DMS79 treated with DMSO at 0.1 percent for 48 hours (cell line): ENCODE measurements around the gene ARMC8.

Source experiments
- DNase-seq: peaks from one replicate; lab custom pipeline; 2025; lab: John Stamatoyannopoulos, UW

Gene ARMC8

DNA sequence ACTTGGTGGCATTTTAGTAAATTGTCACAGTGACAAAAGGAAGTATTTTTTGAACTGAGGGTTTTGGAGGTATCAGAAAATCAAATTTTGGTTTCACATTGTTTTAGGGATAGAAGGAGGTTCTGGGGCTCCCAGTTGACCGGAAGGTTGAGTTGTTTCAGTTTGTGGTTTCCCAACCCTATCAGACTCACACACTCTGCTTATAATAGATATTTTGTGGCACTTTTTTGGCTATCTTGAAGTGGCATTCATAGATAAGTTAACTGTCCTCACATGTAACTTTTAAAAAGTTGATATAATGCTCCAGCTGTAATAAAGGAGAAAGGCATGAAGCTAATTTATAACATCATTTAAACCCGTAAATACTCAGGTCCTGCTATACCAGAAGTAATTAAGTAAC is 12.8 kb downstream of the ARMC8 start:
- DNase-seq: no peak

DNA sequence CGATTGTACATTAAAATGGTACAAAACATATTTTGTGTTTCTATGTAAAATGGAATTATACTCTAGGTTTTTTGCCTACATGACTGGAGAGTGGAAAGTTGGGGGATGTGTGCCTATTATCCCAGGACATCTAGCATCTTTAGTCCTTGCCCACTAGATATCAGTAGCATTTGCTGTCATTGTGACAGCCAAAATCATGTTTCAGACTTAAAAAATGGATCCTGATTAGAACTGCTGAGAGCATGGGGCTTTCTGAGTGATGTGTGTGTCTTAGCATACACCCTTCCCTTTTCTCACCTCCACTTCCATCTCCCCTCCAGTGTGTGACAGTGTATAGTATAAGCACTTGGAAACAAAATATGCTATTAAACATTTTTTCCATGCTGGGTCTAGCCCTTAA is 13.3 kb downstream of the ARMC8 start:
- no peak for DNase-seq

DNA sequence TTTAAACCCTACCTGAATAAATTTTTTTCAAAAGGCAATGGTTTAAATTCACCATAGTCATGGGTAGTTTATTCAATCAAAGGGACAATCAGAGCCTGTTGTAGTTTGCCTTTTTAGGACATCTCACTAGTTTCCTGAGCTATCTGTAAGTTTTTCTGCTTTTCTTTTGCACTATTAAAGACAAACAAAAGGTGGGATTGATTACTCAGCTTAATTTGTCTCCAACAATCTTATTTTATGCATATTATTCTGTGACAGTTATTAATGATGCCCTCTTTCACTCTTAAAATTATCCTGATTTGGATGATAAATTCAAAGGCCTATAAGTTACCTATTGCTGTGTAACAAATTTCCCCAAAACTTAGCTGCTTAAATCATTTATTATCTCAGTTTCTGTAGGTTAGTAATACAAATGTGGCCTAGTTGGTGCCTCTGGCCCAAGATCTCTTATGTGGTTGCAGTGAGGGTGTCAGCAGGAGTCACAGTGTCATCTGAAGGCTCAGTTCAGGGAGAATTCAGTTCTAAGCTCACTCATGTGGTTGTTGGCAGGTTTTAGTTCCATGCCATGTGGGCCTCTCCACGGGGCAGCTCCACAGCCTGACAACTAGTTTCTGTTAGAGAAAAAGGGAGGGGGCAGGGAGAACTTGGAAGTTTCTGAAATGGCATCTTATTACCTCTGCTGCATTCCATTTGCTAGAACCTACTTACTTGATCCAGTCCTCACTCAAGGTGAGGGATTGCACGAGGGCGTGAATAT is 16.0 kb downstream of the ARMC8 start:
- no peak for DNase-seq

DNA sequence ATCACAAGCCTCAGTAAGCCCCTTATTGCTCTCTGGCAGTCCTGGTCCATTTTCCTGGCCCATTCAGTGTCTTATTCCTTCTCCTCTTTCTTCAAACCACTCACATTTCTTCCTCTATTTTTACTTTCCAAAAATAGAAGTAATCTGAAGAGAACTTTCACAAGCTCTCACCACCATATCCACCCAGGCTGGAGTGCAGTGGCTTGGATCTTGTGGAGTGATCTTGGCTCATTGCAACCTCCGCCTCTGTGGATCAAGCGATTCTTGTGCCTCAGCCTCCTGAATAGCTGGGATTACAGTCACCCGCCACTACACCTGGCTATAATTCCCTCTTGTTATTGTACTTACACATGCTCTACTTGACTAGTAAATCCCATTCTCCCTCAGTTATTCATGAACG is 16.8 kb downstream of the ARMC8 start:
- DNase-seq: no peak

DNA sequence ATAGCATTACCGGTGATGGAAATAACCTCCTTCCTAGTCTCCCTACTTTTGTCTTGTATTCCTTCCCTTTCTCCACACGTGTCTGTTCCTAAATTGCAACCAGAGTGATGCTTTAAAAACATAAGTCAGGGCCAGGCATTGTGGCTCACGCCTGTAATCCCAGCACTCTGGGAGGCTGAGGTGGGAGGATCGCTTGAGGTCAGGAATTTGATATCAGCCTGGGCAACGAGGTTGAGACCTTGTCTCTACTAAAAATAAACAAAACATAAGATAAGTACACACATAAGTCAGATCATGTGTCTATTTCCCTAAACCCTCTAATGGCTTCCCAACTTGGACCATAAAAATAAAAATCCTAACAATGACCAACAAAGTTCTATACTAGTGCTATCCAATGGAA is 18.4 kb downstream of the ARMC8 start:
- no peak for DNase-seq

DNA sequence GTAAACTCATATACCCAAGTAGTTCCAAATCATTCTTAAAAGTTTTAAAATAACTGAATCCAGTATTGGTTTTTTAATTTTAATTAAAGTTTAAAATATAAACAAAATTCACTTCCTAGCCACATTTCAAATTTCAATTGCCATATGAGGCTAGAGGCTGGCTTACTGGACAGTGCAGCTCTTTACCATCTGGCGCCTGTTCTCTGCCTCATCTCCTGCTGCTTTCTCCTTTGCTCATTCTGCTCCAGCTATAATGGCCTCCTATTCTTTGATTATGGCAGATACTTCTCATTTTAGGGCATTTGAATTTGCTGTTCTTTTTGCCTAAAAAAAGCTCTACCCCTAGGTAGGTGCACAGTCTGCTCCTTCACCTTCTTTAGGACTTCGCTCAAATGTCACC is 19.1 kb downstream of the ARMC8 start:
- DNase-seq: no peak

DNA sequence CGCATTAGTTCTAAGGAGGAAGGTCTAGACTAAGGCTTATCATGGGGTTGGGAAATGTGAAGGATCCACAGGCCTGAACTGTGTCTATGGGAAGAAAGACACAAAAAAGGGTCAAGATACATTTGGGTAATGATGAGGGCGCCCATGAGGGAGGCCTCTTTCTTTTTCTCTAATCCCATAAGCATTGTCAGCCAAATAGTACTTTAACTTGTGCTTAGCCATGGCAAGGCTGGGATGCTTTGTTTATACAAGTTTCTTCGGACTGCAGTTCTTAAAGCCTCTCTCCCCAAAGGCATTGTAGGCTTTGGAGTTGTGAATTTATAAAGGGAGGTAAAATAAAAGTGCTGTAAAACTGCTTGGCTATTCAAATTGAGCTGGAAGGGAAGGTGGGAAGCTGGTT is 23.4 kb downstream of the ARMC8 start:
- no peak for DNase-seq

DNA sequence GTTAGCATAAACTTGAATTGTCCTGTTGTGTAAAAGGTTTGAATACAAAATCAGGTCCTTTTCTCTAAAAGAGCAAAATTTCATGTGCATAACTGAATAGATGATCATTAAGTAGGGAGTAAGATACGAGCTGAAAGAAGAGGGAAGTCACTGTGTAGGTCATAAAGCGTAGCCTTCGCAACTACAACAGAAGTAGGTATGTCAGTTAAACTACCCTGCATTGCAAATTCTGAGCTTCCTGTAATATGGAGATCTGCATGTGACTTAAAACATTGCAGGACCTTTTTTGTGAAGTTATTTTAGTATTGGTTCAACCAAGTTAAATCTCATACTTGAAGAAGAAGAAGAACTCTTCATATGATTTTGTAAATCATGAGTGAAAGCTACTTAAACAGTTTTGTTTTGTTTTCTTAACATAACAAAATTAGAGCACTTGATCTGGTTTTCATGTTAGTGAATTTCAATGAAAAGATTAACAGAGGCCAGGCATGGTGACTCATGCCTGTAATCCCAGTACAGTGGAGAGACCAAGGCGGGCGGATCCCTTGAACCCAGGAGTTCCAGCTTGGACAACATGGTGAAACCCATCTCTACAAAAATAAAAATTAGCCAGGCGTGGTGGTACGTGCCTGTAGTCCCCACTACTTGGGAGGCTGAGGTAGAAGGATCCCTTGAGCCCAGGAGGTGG is 26.4 kb downstream of the ARMC8 start:
- DNase-seq: no peak

DNA sequence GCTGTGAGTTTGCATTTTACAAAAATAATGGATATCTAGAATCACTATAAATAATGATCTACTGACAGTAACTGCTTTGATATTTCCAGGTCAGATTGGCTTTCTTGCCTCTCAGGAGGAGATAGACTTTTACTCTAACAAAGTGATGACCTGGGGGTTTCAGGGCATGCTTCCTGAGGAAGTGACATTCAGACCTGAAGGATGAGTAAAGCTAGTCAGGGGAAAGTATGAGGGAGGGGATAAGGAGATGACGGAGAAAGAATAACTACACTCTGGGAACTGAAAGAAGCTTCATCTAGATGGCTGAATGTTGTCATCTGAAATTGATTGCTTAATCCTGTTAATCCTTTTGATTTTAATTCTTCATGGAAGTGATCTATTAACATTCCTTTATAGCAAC is 32.2 kb downstream of the ARMC8 start:
- no peak for DNase-seq

DNA sequence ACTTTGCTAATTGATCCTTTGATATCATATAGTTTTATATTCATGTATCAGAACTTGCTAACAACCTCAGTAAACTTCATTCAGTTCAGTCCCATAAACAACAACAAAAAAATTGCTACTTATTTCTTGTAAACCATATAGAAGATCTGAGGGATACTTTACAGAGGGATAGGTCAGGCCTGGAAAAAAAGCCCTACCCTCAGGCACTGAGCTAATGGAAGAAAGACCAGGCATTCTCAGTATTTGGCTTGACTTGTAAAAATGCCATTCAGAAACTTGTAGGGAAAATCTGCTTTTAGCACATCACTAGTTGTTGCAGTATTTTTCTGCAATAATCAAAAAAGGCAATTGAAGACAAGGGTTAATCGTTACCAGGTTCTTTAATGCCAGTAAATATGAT is 33.1 kb downstream of the ARMC8 start:
- DNase-seq: no peak

DNA sequence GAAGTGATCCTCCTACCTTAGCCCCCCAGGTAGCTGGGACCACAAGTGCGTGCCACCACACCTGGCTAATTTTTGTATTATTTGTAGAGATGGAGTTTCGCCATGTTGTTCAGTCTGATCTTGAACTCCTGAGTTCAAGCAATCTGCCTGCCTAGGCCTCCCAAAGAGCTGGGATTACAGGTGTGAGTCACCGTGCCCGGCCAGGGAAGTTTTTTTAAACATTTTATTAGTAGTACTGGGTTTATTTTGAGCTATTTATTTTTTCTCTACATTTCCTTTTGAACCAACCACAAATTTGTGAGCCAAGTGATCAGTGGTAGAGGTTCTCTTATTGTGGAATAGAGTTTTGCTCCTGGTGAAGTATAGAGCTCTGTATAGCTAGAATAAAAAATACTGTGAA is 33.7 kb downstream of the ARMC8 start:
- DNase-seq: no peak

DNA sequence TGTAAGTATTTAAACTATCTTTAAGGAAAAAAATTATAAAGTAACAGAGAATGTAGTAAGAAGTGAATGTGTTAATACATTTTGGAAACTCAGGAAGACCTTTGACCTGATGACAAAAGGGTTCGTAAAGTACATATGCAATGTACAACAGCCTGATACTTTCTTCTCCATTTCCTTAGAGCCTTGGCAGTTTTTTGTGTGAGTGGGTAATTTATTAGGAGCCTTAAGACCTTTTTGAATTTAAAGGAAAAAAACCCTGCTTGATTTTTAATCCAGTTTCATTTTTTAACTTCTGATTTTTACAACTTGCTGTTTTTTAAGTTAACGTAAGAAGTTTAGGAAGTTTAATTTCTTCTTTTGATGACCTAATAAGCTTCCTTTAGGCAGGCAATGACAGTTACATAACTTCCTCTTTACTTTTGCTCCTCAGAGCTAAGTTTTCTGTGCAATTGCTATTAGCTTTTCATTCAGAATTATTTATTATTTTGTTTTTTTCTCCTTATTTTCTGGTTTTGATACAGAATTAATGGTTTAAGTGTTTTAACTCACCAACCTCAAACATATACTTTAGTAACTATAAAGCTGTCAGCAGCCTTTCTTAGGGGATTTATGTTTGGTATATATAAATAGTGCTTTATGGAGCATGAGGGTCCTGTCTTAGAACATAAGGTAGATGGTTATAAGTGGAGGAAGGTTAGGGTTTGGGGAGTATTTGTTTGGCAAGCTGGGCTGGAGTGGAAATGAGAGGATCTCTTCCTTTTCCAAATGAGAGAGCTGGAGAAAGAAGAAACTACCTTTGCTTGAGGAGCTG is 35.2 kb downstream of the ARMC8 start:
- DNase-seq: no peak

DNA sequence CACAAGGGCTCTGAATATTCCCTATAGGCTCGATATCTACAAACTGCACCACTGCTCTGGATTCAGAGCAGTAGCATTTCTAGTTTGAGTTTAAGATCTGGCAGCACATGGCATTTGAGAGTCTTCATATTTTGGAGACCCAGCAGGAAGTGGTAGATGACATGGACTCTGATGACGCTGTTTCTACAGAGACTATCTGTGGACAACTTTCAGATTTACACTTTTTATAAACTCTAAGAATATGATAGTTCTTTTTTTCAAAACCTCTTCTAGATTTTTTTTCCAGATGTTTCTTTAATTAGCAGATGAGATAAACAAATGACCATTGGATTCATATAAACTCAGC is 35.8 kb downstream of the ARMC8 start:
- no peak for DNase-seq

DNA sequence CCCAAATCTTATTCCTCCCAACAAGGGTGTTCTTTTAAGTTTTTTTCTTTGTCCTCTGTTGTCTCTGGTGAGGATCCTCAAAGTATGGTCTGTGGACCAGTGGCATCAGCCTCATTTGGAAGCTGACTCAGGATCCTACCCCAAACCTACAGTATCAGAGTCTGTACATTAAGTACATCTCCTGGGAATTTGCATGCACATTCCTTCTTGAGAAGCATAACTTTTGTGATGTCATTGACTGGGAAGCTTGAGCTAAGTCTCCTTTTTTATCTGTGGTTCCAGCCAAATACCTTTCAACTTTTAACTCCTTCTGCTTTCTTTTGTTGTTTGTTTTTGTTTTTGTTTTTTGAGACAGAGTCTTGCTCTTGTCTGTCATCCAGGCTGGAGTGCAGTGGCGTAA is 40.5 kb downstream of the ARMC8 start:
- DNase-seq: no peak

DNA sequence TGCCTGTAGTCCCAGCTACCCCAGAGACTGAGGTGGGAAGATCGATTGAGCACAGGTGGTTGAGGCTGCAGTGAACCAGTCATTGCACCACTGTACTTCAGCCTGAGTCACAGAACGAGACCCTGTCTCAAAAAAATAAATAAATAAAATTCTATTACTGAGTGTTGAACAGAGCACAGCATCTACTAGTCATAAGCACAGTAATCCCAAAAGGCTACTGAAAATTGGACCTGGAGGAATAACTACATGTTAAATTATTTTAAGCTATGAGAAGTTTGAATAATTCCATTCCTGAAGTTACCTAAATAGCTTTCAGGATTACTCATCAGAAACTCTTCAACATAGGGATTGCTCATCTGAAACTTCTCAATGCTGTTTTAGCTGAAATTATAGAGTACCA is 43.4 kb downstream of the ARMC8 start:
- no peak for DNase-seq

DNA sequence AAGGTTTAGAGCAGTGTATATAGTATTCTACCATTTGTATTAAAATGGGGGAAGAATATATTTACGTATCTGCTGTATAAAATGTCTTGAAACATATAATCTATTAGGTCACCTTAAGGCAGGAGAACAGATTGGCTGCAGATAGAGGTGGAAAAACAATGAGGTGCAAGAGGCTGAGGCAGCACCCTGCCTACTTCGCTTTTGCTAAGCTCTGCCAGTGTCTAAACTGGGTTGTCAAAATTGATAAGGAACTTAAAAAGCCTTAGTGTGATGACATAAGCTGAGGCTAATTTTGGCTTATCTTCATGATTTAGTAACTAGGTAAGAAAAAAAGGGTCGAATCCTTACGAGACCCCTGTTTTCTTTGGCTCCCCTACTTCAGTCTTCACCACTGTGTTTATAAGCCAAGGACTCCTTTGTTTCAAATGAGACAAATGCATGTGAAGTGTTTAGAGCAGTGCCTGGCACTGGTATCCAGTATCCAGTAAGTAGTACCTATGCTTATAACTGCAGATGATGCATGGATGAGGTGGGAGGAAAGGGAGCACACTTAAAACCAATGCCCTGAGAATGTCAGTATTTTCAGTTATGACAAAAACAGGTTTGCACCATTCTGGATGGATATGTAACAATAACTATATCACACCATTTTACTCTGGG is 45.7 kb downstream of the ARMC8 start:
- DNase-seq: no peak

DNA sequence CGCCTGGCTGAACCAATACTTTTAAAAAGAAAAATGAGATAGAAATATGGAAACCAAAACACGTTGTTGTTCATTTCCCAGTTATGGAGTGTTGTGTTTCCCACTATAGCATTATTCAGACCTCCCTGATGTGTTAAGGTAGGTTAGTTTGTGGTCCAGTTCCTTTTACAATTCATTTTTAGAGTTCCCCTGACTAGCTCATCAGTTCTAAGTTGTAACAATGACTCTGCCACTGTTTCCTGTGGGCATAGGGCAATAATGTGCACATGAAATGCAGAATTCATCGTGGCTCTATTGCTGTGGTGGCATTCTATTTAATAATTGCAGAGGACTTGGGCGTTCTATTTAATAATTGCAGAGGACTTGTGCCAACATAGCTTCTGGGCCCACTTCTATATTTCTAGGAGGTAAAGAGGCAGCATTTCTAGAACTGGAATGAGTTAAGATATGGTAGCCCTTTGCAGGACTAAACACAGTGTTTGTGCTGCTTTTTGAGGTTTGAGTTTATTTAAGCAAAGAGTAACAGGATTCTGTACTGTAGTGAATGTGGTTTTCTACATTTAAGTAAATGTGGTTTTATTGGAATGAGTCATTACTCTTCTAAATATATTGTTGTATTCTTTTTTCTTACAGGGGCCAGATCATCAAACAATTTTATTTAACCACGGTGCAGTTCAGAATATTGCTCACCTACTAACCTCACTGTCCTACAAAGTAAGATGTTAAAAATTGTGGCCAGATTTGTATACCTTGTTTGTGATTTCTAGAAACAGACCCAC is 47.5 kb downstream of the ARMC8 start:
- DNase-seq: no peak

DNA sequence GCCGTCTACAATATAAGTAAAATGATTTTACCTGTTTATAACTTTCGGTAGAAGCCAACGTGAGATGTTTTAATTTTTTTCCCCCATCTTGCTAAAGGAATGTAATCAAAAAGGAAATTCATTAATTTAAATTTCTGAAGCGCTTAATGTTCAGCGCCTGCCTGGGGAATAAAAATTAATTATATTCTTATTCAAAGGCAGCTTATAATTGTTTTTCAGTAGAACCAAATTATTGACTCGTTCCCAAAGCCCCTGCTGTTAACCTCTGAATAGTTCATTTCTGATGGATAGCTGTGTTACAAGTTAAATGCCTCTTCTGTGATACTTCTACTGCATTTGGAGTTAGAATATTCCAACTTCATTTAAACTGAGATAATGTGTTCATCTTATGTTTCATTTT is 51.6 kb downstream of the ARMC8 start:
- no peak for DNase-seq

DNA sequence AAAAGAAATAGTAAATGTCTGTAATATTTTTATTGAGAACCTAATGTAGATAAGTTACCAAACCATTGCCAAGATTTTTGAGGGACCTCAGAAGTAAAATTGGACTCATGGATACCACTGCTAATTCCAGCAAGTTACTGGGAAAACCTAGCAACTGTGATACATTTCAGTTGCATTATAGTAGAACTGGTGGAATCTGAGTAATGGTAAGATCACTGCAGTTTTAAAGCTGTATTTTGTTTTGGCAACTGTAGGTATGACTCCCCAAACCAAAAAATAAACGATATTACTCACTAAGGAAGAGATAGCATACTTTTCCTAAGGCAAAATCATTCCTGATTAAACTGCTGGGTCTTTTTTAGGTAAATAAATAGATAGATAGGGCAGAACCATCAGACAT is 54.0 kb downstream of the ARMC8 start:
- DNase-seq: no peak

DNA sequence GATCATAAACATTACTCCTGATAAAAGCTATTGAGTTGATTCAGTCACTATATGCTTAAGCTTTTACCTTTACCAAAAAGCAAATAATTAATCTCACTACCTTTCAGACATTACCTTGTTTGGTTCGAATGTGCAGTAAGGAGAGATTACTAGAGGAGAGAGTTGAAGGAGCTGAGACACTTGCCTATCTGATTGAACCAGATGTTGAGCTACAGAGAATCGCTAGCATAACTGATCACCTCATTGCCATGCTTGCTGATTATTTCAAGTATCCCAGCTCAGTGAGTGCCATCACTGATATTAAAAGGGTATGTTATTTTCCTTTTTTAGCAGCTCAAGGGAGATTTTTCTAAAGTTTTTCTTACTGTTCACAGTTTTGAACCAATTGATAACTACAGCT is 54.6 kb downstream of the ARMC8 start:
- DNase-seq: no peak

DNA sequence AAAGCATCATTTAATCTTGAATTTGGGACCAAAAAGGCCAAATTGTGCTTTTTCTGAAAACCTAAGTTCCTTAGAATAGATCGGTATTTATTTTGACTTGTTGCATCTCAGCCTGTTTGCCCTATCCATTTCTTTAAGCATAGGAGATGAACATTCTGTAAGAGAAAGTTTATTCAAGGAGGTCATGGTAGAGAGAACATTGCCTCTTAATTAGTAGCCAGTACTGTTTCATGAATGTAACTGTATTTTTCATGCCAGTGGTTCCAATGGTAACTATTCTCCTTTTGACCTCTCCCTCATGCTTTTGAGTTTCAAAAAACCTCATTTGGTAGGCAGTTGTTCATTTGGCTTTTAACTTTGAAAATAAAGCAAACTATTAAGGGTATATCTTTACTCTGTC is 55.4 kb downstream of the ARMC8 start:
- no peak for DNase-seq

DNA sequence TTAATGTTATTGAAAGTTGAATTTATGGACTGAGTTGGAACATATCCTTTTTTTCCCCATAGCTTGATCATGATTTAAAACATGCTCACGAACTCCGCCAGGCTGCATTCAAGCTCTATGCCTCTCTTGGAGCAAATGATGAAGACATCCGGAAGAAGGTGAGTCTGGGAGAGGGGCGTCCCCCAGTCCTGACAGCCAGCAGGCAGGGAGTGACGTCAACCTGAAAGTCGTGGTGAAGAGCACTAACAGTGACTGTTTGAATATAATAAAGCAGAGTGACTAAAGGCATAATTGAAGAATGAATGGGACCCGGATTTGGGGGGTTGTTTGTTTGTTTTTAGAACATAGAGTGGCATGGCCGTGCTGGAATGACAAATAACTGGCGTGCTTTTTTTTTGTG is 57.9 kb downstream of the ARMC8 start:
- DNase-seq: no peak
